K562 (cell line): ENCODE data around the gene ENTPD8. TPM values are rescaled to one million over a fixed set of nuclear protein-coding genes. Genes with fewer than 3 reads are reported as not detected.

Experiments
- ATAC-seq: fragments of 200-7000 bp; cut with Tn5 transposase; 3 replicates; pipeline ENCODE4 v1.9.1; 2020; ENCODE audit warnings: moderate library complexity
- BruUV-seq: library from RNA; stranded (reverse); fragments of 400-500 nt; replicated peaks from 2 replicates; lab custom pipeline; 2021; lab: Mats Ljungman, UMichigan
- CTCF ChIA-PET: fragments of 300-600 bp; formaldehyde crosslinking; extraction: SDS; loops from one replicate; lab custom pipeline; 2021; ENCODE audit warnings: low intra/inter-chr PET ratio; lab: Yijun Ruan, JAX
- POLR2A ChIA-PET: fragments of 300-600, 350-650 bp; sonication (Branson Sonifier 250); formaldehyde crosslinking; extraction: SDS; loops from one replicate; lab custom pipeline; 2021; ENCODE audit warnings: antibody characterized with exemption, inconsistent platforms; lab: Yijun Ruan, JAX
- DNase-seq, 4 experiments: peaks; one replicate each; pipeline versions ENCODE4 v3.0.0 to v3.0.0-alpha.2; 2011 to 2018; ENCODE audit warnings: low spot score in 3 of 4, mixed read lengths in 3 of 4; ENCODE audit errors: extremely low read depth in 1 of 4
- FAIRE-seq: peaks from 2 replicates; lab custom pipeline; 2011; peaks lifted over from hg19 to GRCh38; lab: Jason Lieb, UNC
- H2AFZ ChIP-seq: 2 replicates; pipeline ENCODE4 v1.6.0; 2011; ENCODE audit warnings: low read depth, low read length, control low read depth, inconsistent platforms
- H3K27ac ChIP-seq: fragments of 200-600 bp; 3 replicates; pipeline ENCODE4 v1.8.0; 2011; ENCODE audit warnings: low read depth, mild to moderate bottlenecking, control low read depth, inconsistent platforms, low read length, moderate library complexity, mixed read lengths; ENCODE audit errors: extremely low read depth
- H3K27me3 ChIP-seq, 2 experiments: fragments of 300-600 bp in 1 of 2; 2 replicates in 1 of 2; 3 replicates in 1 of 2; pipeline versions ENCODE4 v1.6.0 to v1.8.0; 2011; ENCODE audit warnings: inconsistent platforms in 2 of 2, low read length in 2 of 2, mild to moderate bottlenecking in 1 of 2, mixed read lengths in 1 of 2, moderate library complexity in 1 of 2; ENCODE audit not compliant: control insufficient read depth in 2 of 2, insufficient read depth in 2 of 2
- H3K36me3 ChIP-seq: fragments of 300-600 bp; 3 replicates; pipeline ENCODE4 v1.8.0; 2011; ENCODE audit warnings: mild to moderate bottlenecking, low read length, inconsistent platforms; ENCODE audit not compliant: control insufficient read depth, insufficient read depth
- H3K4me1 ChIP-seq, 2 experiments: fragments of 200-600 bp in 1 of 2; replicated peaks in 1 of 2; 2 replicates in 1 of 2; 3 replicates in 1 of 2; pipeline versions ENCODE4 v1.5.1 to v1.8.0; 2011; ENCODE audit warnings: inconsistent platforms in 2 of 2, low read length in 2 of 2, mild to moderate bottlenecking in 1 of 2, mixed read lengths in 1 of 2, moderate library complexity in 1 of 2; ENCODE audit not compliant: control insufficient read depth in 2 of 2, insufficient read depth in 2 of 2
- H3K4me2 ChIP-seq: 2 replicates; pipeline ENCODE4 v1.6.1; 2011; ENCODE audit warnings: low read length, control low read depth, inconsistent platforms, mixed read lengths; ENCODE audit not compliant: insufficient read depth
- H3K4me3 ChIP-seq: fragments of 200-600 bp; sonication (generic), shearing (Covaris generic); 2 replicates; pipeline ENCODE4 v1.5.1; 2016; ENCODE audit warnings: control low read depth, inconsistent platforms
- H3K79me2 ChIP-seq: fragments of 200-600 bp; 3 replicates; pipeline ENCODE4 v1.8.0; 2011; ENCODE audit warnings: low read length, inconsistent platforms; ENCODE audit not compliant: control insufficient read depth, insufficient read depth
- H3K9ac ChIP-seq, 2 experiments: 2 replicates each; pipeline versions ENCODE4 v1.6.0 to v1.6.1; 2011; ENCODE audit warnings: low read depth in 2 of 2, low read length in 2 of 2, control low read depth in 1 of 2, inconsistent platforms in 1 of 2, mild to moderate bottlenecking in 1 of 2, mixed read lengths in 1 of 2; ENCODE audit not compliant: insufficient read depth in 1 of 2
- H3K9me1 ChIP-seq: one replicate; pipeline ENCODE4 v1.6.0; 2011; ENCODE audit warnings: inconsistent platforms, mild to moderate bottlenecking, low read length, moderate library complexity; ENCODE audit not compliant: control insufficient read depth, insufficient read depth
- H3K9me3 ChIP-seq: replicated peaks from 2 replicates; pipeline ENCODE4 v1.5.1; 2011; ENCODE audit warnings: low read depth, low read length, inconsistent platforms; ENCODE audit not compliant: control insufficient read depth, insufficient read depth
- H4K20me1 ChIP-seq: replicated peaks from 2 replicates; pipeline ENCODE4 v1.6.1; 2011; ENCODE audit warnings: low read length, inconsistent platforms, mixed read lengths; ENCODE audit not compliant: control insufficient read depth, insufficient read depth
- BCL6 ChIP-seq: fragments of 250-450 bp; sonication (Bioruptor Pico); IDR thresholded peaks from 2 replicates; pipeline ENCODE4 v1.4.0; 2020
- DEAF1 ChIP-seq: fragments of 450-650 bp; formaldehyde crosslinking; IDR thresholded peaks from 2 replicates; pipeline ENCODE4 v1.4.0; 2020; ENCODE audit warnings: mild to moderate bottlenecking, moderate library complexity
- E2F5 ChIP-seq: sonication (generic); formaldehyde crosslinking; IDR thresholded peaks from 2 replicates; pipeline ENCODE4 v1.8.0; 2022; ENCODE audit warnings: mild to moderate bottlenecking, missing genetic modification reagents
- ETV1 ChIP-seq: fragments of 450-650 bp; conservative IDR thresholded peaks from 2 replicates; pipeline ENCODE4 v1.6.1; 2016; ENCODE audit warnings: missing genetic modification characterization, control low read depth, low read depth, missing compliant biosample characterization
- PHF8 ChIP-seq: fragments of 200-600 bp; sonication (generic); IDR thresholded peaks from 2 replicates; pipeline ENCODE4 v1.6.1; 2012; ENCODE audit warnings: mixed run types, mild to moderate bottlenecking, inconsistent platforms, low read length, moderate library complexity, borderline replicate concordance
- POLR2AphosphoS5 ChIP-seq: IDR thresholded peaks from 2 replicates; pipeline ENCODE4 v1.6.1; 2011; ENCODE audit warnings: mild to moderate bottlenecking, low read depth, low read length, moderate library complexity; ENCODE audit not compliant: control insufficient read depth, insufficient read depth
- RBM25 ChIP-seq: fragments of 200-400 bp; formaldehyde crosslinking; IDR thresholded peaks from 2 replicates; pipeline ENCODE4 v1.6.1; 2018; ENCODE audit warnings: low read length, low read depth, moderate library complexity; ENCODE audit not compliant: severe bottlenecking
- SAP30 ChIP-seq: fragments of 200-600 bp; sonication (generic); IDR thresholded peaks from 2 replicates; pipeline ENCODE4 v1.6.1; 2012; ENCODE audit warnings: borderline replicate concordance, low read depth, mild to moderate bottlenecking, moderate library complexity, low read length, control low read depth, inconsistent platforms; ENCODE audit not compliant: insufficient read depth, poor library complexity, severe bottlenecking
- TCF7 ChIP-seq: sonication (generic); IDR thresholded peaks from 2 replicates; pipeline ENCODE4 v1.6.1; 2016; ENCODE audit warnings: antibody characterized with exemption, borderline replicate concordance
- TEAD2 ChIP-seq: fragments of 450-650 bp; IDR thresholded peaks from 2 replicates; pipeline ENCODE4 v1.6.1; 2016; ENCODE audit warnings: missing genetic modification characterization, control low read depth, missing compliant biosample characterization
- ZNF239 ChIP-seq: fragments of 250-450 bp; sonication (Bioruptor Pico); IDR thresholded peaks from 2 replicates; pipeline ENCODE4 v1.4.0; 2020; ENCODE audit warnings: mild to moderate bottlenecking
- WGBS: fragments of 100-300 bp; shearing (Covaris generic); methylation state at CpG from one replicate; pipeline ENCODE4 v1.1.6; 2016; ENCODE audit warnings: low coverage, mixed read lengths; ENCODE audit not compliant: insufficient coverage; ENCODE audit errors: missing lambda C conversion rate; 5-methylcytosine and 5-hydroxymethylcytosine counted together
- in situ Hi-C: fragments of 300-500 bp; cut with MboI; formaldehyde crosslinking; loops from 4 replicates; pipeline ENCODE4 v1.15.0; 2018; ENCODE audit warnings: inconsistent platforms, mixed read lengths
- intact Hi-C: fragments of 100-400 bp; cut with micrococcal nuclease; formaldehyde crosslinking; loops from 2 replicates; pipeline ENCODE4 v1.14.2; 2022
- polyA plus RNA-seq, 8 experiments: library from polyadenylated mRNA; depleted of rRNA in 4 of 8; stranded (reverse) in 5 of 8; unstranded in 3 of 8; fragments of >200 nt; fragmentation: Nextera tagmentation in 2 of 8; fragmentation: Illumina TruSeq in 1 of 8; extraction: Ambion mirVana in 2 of 8; extraction: Trizol in 1 of 8; gene quantifications; 2 replicates each; pipeline versions ENCODE4 v1.2.1 to v1.2.3, GENCODE V29; 2011 to 2014; ENCODE audit warnings: inconsistent platforms in 1 of 8, missing spikeins in 1 of 8
- total RNA-seq, 7 experiments: library from RNA; depleted of rRNA in 6 of 7; stranded (reverse); fragments of >200 nt in 6 of 7; fragmentation: Illumina TruSeq in 2 of 7; extraction: Trizol in 2 of 7; gene quantifications; 2 replicates each; pipeline versions ENCODE4 v1.2.1 to v1.2.3, GENCODE V29; 2011 to 2021; ENCODE audit warnings: low replicate concordance in 1 of 7

The ENTPD8 gene
- total and polyA plus RNA-seq, 9 of the 15 experiments (the other 6 are each of a cell fraction or from before 2014, with no cell fraction given), result 0.06 to 0.27 (median 0.19) TPM; not detected in 5

GRCh38 chr9:137385061-137385655 is 56.0 kb downstream of the ENTPD8 start:
- BruUV-seq, result no TSS peak
- no peak for FAIRE-seq
- H3K9ac ChIP-seq, result no peak overlapping the region
- TF ChIP-seq SAP30, result no peak
- TF ChIP-seq POLR2AphosphoS5, result no peak
- no peak for TF ChIP-seq ZNF239 (CRISPR knock-in tag)
- TF ChIP-seq PHF8, result no peak
- TF ChIP-seq DEAF1 (CRISPR knock-in tag), result no peak
- TF ChIP-seq TCF7, result no peak
- no peak for TF ChIP-seq BCL6 (CRISPR knock-in tag)
- no peak for TF ChIP-seq E2F5 (CRISPR knock-in tag)
- no peak for TF ChIP-seq ETV1 (tag)
- no peak for TF ChIP-seq RBM25
- TF ChIP-seq TEAD2 (tag), result no peak

More at GRCh38 chr9:137385061-137385655, 56.0 kb downstream of the ENTPD8 start:
- Histone ChIP-seq H3K4me2 (no peak overlapping the region), H3K4me1 (peaks cover 8 to 58% of the 10 kb centered on the region in 2 experiments; a peak in 4 of 5 replicates), H3K9me3 (no peaks in the 10 kb centered on the region), H3K27me3 (no peaks in the 10 kb centered on the region), H4K20me1 (no peaks in the 10 kb centered on the region), H3K4me3 (no peak overlapping the region), H3K36me3 (0 out of 3 replicates have a peak, but pooled peaks cover 2% of the 10 kb centered on the region), H3K27ac (no peak overlapping the region), H3K9me1 (no peaks in the 10 kb centered on the region), H3K79me2 (no peaks in the 10 kb centered on the region), H2AFZ (no peak overlapping the region)
- intact Hi-C loops, result no loop called here
- ChIA-PET POLR2A (interaction anchor here (0.6 to 1.2 kb wide), 3 partner anchors 11 to 145 kb away, joined by 3 read pairs; no protein-coding TSS in a partner anchor), CTCF (no interaction called here)
- 93% methylated on average over 18 of the region's 26 CpGs for WGBS
- DNase-seq (no peak), ATAC-seq (no peak)
- in situ Hi-C loops, result no loop called here
